Suprapubic skin (tissue), 4 donors: Measurements from ENCODE around the gene HPCAL1. TPM values are rescaled to one million over a fixed set of nuclear protein-coding genes. Genes with fewer than 3 reads are reported as not detected.

Source experiments
- DNase-seq, 2 donors: peaks; one replicate each; pipeline ENCODE4 v3.0.0-alpha.2; 2019; ENCODE audit warnings: low spot score in 2 of 2
- H3K27ac ChIP-seq: fragments of 200-600 bp; sonication (generic); one replicate; pipeline ENCODE4 v1.5.1; 2019
- H3K27me3 ChIP-seq: fragments of 200-600 bp; sonication (generic); one replicate; pipeline ENCODE4 v1.5.1; 2019
- H3K36me3 ChIP-seq: fragments of 200-600 bp; sonication (generic); one replicate; pipeline ENCODE4 v1.5.1; 2019
- H3K4me1 ChIP-seq: fragments of 200-600 bp; sonication (generic); one replicate; pipeline ENCODE4 v1.5.1; 2019
- H3K4me3 ChIP-seq: fragments of 200-600 bp; sonication (generic); one replicate; pipeline ENCODE4 v1.5.1; 2019; ENCODE audit warnings: mild to moderate bottlenecking
- H3K9me3 ChIP-seq: fragments of 200-600 bp; sonication (generic); one replicate; pipeline ENCODE4 v1.5.1; 2019
- CTCF ChIP-seq, 2 donors: fragments of 200-600 bp in 1 of 2; fragments of 450-650 bp in 1 of 2; sonication (generic) in 1 of 2; IDR thresholded peaks; one replicate each; pipeline ENCODE4 v1.5.1; 2016 to 2019; ENCODE audit warnings: antibody characterized with exemption in 2 of 2, mild to moderate bottlenecking in 1 of 2, moderate library complexity in 1 of 2
- EP300 ChIP-seq: sonication (generic); formaldehyde crosslinking; IDR thresholded peaks from one replicate; pipeline ENCODE4 v1.6.1; 2017; ENCODE audit warnings: antibody characterized with exemption
- POLR2A ChIP-seq, 2 donors: fragments of 450-650 bp; IDR thresholded peaks; one replicate each; pipeline ENCODE4 v1.6.1; 2017; ENCODE audit warnings: antibody characterized with exemption in 2 of 2, mild to moderate bottlenecking in 2 of 2, moderate library complexity in 2 of 2
- POLR2AphosphoS5 ChIP-seq, 3 donors: sonication (generic); formaldehyde crosslinking; IDR thresholded peaks; one replicate each; pipeline ENCODE4 v1.6.1; 2017; ENCODE audit warnings: antibody characterized with exemption in 3 of 3
- WGBS: methylation state at CpG from one replicate; pipeline ENCODE4 v1.1.5; 2018; 5-methylcytosine and 5-hydroxymethylcytosine counted together
- total RNA-seq, 4 donors: library from RNA; depleted of rRNA; stranded (reverse); fragments of >200 nt; gene quantifications; one replicate each; pipeline ENCODE4 v1.1.0, GENCODE V29; 2016

Gene HPCAL1
- total RNA-seq, 4 donors from 2014 or later: 27.7 to 40.7 (median 35.3) TPM

- peak overlapping the region; percentile 61 for H3K27ac ChIP-seq
- no peak for TF ChIP-seq POLR2AphosphoS5 (IDR thresholded peaks at IDR 0.05)
- TF ChIP-seq EP300: no peak
- TF ChIP-seq CTCF (IDR thresholded peaks at IDR 0.05): no peak
- no peak for TF ChIP-seq POLR2A (IDR thresholded peaks at IDR 0.05)
- no peak overlapping the region for H3K4me3 ChIP-seq
- DNase-seq: no peak
- H3K27me3 ChIP-seq: no peaks in the 10 kb centered on the region
- WGBS: 57% methylated on average over 4 of the region's 6 CpGs
- peaks cover 54% of the 10 kb centered on the region for H3K4me1 ChIP-seq
- no peaks in the 10 kb centered on the region for H3K9me3 ChIP-seq
- no peaks in the 10 kb centered on the region for H3K36me3 ChIP-seq
Observed at GRCh38 chr2:10390369-10390801, 87.7 kb downstream of the HPCAL1 start.

- DNase-seq: no peak
- TF ChIP-seq POLR2A (IDR thresholded peaks at IDR 0.05) (no peak), POLR2AphosphoS5 (IDR thresholded peaks at IDR 0.05) (no peak), CTCF (IDR thresholded peaks at IDR 0.05) (no peak), EP300 (no peak)
- no peak overlapping the region for H3K4me3 ChIP-seq
- H3K27me3 ChIP-seq: no peaks in the 10 kb centered on the region
- WGBS: 97% methylated on average over 5 of the region's 5 CpGs
- H3K36me3 ChIP-seq: no peaks in the 10 kb centered on the region
- peaks cover 56% of the 10 kb centered on the region for H3K4me1 ChIP-seq
- no peaks in the 10 kb centered on the region for H3K9me3 ChIP-seq
- no peak overlapping the region for H3K27ac ChIP-seq
Observed at GRCh38 chr2:10392100-10392499, 89.4 kb downstream of the HPCAL1 start.

- Histone ChIP-seq H3K36me3 (no peaks in the 10 kb centered on the region), H3K27me3 (no peaks in the 10 kb centered on the region), H3K27ac (no peak overlapping the region), H3K4me1 (peaks cover 51% of the 10 kb centered on the region), H3K9me3 (no peaks in the 10 kb centered on the region), H3K4me3 (no peak overlapping the region)
- 79% methylated on average over 6 of the region's 6 CpGs for WGBS
- no peak for DNase-seq
- no peak for TF ChIP-seq POLR2AphosphoS5 (IDR thresholded peaks at IDR 0.05)
Observed at GRCh38 chr2:10392548-10392947, 89.8 kb downstream of the HPCAL1 start.

GRCh38 chr2:10392951-10393639, 90.4 kb downstream of the HPCAL1 start:
- DNase-seq: no peak
- H3K36me3 ChIP-seq: no peaks in the 10 kb centered on the region
- H3K27ac ChIP-seq: no peak overlapping the region
- 56% methylated on average over 6 of the region's 9 CpGs for WGBS
- TF ChIP-seq CTCF (IDR thresholded peaks at IDR 0.05) (no peak), EP300 (no peak), POLR2AphosphoS5 (IDR thresholded peaks at IDR 0.05) (no peak), POLR2A (IDR thresholded peaks at IDR 0.05) (no peak)
- H3K4me1 ChIP-seq: peaks cover 54% of the 10 kb centered on the region
- H3K4me3 ChIP-seq: no peak overlapping the region
- H3K27me3 ChIP-seq: no peaks in the 10 kb centered on the region
- H3K9me3 ChIP-seq: no peaks in the 10 kb centered on the region

- WGBS: 61% methylated on average over 4 of the region's 4 CpGs
- H3K27ac ChIP-seq: no peak overlapping the region
- H3K4me1 ChIP-seq: peaks cover 55% of the 10 kb centered on the region
- TF ChIP-seq CTCF (IDR thresholded peaks at IDR 0.05) (no peak), POLR2AphosphoS5 (IDR thresholded peaks at IDR 0.05) (no peak), EP300 (no peak), POLR2A (IDR thresholded peaks at IDR 0.05) (no peak)
- H3K36me3 ChIP-seq: no peaks in the 10 kb centered on the region
- H3K9me3 ChIP-seq: no peaks in the 10 kb centered on the region
- no peak overlapping the region for H3K4me3 ChIP-seq
- DNase-seq: no peak
- H3K27me3 ChIP-seq: no peaks in the 10 kb centered on the region
Observed at GRCh38 chr2:10393640-10393982, 90.9 kb downstream of the HPCAL1 start.

GRCh38 chr2:10395893-10396292, 93.2 kb downstream of the HPCAL1 start:
- H3K36me3 ChIP-seq: no peaks in the 10 kb centered on the region
- H3K9me3 ChIP-seq: no peaks in the 10 kb centered on the region
- H3K4me1 ChIP-seq: peaks cover 44% of the 10 kb centered on the region
- no peak for TF ChIP-seq CTCF (IDR thresholded peaks at IDR 0.05)
- TF ChIP-seq POLR2A (IDR thresholded peaks at IDR 0.05): no peak
- TF ChIP-seq EP300: no peak
- no peak for TF ChIP-seq POLR2AphosphoS5 (IDR thresholded peaks at IDR 0.05)
- no peak overlapping the region for H3K27ac ChIP-seq
- 80% methylated on average over 13 of the region's 14 CpGs for WGBS
- no peak overlapping the region for H3K4me3 ChIP-seq
- no peak for DNase-seq
- H3K27me3 ChIP-seq: no peaks in the 10 kb centered on the region
